GM18505 (cell line): ENCODE results near the gene FCGR3B.
"Not testable (repeated sequence)": the region's sequence is repeated elsewhere in the genome, so short reads cannot be mapped to it uniquely, and the experiment has no call there.

ENCODE experiments used
- ATAC-seq: cut with Tn5 transposase; IDR thresholded peaks from one replicate; pipeline ENCODE4 v1.9.1; 2021; ENCODE audit not compliant: unreplicated experiment

Gene FCGR3B

DNA sequence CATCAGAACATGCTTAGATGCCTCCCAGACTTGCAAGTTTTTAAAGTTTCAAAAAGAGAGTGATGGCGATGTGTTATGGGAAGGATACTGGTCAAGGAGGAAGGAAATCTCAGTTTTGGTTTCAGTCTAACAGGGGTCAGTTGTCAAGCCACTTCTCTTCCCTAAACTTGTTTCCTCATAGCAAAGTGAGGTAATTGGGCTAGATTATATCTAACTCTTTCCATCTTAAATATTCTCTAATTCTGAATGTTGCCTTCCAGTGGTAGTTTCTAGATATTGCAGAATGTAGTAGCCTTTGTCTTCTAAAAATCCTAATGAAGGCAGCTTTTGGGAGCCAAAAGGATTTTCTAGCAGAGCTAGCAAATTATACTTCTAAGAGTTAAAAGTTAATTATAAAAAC, 11.7 kb upstream of the FCGR3B start:
- not testable (repeated sequence) for ATAC-seq

DNA sequence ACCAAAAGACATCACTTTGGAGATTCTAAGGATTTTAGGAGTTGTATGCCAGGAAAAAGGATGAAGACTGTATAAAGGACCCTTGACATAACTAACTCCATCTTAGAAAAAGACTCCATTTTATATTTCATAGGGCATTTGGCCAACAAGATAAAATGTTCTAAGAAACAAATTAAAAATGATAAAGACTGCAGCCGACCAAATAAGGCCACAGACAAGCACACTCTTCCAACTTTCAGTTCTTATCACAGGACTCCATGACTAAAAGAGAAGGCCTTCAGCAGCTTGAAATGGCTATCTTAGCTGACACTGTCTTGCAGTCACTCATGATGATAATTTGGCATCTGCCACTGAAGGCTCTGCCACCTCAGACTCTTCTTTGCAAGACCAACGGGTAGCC, 8.2 kb upstream of the FCGR3B start:
- ATAC-seq, result not testable (repeated sequence)

DNA sequence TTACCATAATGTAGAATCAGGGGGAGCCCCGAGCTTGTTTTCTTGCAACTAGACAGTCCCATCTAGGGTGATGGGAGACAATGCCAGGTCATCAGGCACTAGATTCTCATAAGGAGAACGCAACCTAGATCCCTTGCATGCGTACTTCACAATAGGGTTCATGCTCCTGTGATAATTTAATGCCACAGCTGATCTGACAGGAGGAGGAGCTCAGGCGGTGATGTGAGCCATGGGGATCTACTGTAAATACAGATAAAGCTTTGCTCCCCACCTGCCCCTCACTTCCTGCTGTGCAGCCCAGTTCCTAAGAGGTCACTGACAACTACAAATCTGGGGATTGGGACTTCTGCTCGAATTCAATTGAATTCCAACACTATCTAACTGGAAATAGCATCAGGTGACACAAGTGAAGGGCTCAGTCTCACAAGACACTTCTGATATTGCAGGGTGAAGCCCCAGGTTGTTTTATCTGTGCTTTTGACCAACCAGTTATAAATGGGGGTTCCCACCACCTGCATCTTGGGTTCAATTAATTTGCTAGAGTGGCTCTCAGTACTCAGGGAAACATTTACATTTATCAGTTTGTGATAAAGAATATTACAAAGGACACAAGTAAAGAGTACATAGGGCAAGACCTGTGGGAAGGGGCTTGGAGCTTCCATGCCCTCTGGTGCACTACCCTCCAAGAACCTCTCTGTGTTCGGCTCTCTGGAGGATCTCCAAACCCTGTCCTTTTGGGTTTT, 7.4 kb upstream of the FCGR3B start:
- ATAC-seq, result not testable (repeated sequence)

DNA sequence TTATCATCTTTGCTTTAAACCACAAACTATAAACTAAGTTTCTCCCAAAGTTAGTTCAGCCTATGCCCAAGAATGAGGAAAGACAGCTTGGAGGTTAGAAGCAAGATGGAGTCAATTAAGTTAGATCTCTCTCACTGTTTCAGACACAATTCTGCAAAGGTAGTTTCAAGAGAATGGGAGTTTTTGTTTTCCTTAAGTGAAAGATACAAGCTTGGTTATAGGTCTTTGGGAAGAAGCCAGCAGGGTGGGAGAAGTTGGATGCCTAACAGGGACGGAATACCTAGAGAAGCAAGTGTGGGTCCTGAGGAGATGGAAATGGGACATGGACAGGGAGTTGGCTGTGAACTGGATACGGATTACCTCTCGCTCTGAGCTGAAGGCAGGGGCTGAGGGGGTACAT, 6.0 kb upstream of the FCGR3B start:
- ATAC-seq, result not testable (repeated sequence)

DNA sequence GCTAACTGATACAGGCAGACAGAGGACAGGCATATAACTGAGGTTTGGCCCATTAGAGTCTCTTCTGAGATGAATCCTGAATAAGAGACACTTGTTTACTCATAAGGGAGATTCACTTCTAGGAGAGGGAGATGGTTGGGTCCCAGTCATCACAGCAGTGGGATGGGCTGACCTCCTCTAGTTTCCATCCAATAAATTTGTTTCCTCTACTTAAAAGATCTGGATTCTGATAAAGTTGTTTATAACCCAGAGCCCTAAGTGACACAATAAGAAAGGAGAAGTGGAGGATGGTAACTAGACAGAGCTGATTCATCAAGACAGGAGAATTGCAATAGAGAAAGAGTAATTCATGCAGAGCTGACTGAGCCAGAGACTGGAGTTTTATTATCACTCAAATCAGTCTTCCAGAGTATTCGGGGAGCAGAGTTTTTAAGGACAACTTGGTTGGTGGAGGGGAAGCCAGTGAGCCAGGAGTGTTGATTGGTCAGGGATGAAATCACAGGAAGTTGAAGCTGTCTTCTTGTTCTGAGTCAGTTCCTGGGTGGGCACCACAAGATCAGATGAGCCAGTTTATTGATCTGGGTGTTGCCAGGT, 5.3 kb upstream of the FCGR3B start:
- ATAC-seq, result not testable (repeated sequence)

DNA sequence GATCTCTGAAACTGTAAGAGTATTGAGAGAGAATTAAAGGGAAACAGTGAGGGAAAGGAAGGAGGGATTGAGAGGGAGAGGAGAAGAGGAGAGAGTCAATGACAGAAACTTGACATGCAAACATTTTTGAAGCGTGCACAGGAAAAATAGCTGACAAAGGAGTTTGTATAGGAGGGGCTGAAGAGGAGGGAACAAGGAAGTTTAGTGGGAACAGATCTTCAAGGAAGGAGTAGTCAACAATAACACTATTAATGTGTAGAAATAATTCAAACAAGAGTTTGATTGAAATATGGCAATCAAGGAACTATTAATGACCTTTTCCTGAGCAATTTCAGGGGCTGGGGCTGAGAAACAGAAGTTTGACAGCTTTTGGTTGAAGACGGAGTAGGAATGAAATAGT, 4.0 kb upstream of the FCGR3B start:
- not testable (repeated sequence) for ATAC-seq

DNA sequence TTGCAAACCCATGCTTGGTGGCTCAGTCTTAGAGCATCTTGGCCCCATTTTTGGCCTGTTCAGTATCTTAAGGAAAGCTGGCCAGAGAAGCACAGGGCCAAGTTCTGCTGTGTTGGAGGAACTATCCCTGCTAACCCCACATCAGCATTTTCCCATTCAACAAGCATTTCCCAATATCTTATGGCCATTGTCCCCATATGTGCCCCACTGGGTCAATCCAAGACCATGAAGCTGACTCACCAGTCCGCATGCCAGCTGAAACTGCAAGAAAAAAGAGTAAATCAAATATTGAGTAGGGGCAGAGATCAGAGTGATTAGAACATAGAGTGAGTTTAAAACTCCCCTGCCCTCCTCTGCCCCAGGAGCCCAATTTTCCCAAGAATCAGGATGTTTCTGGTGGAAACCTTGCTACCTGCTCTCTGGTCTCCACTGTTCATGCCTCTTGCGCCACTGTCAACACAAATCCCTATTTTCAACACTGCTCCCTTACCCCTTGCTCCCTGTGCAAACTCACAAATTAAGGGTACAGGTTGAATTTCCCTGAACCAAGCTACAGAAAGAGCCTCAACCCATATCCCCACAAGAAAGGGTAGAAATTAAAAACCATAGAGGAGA, 741 bp downstream of the FCGR3B start:
- ATAC-seq, result not testable (repeated sequence)

DNA sequence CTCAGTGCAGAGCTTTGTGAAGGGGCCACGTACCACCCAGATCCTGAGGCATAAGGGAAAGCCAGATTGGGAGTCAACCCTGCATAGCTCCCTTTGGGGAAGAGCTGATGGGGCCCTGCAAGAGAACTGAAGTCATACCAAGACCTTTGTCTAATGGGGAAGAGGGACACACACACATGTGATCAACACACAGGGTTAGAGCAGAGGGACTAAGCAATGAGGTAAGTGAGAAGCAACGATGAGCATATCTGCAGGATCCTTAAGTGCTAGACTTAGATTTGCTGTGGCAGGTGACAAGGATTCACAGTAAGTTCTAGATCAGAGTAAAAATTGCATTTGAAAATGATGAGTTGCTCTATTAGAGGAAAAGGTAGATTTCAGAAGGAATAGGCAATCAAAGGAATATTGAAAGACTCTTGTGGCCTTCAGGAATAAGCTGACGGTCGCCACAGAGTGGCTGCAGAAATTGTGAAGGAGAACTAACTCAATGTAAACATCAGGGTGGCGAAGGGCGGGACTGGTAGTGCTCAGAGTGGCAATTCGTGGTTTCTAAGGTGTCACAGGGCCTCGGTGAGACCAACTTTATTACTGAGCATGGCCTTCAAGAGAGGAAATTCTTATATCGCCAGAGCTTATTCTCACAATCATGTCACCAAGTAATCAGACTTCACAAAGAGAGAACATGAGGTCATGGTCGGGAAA, 4.4 kb downstream of the FCGR3B start:
- ATAC-seq, result not testable (repeated sequence)

DNA sequence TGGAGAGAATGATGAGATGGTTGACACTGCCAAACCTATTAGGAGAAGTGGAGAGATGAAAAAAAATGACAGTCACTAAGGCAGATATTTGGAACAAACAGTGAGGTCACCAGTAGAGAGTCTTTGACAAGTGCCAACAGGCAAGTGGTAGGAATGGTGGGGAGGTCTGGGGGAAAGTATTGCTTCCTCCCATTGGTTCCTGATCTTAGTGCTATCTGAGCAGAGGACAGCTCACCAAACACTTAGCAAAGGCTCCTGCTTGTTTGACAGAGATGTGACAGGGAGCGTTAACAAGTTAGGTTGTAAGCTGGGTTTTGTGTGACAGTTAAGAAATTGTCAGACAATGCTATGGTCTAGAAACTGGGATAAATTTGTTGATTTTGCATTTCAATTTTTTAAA, 6.4 kb downstream of the FCGR3B start:
- not testable (repeated sequence) for ATAC-seq

DNA sequence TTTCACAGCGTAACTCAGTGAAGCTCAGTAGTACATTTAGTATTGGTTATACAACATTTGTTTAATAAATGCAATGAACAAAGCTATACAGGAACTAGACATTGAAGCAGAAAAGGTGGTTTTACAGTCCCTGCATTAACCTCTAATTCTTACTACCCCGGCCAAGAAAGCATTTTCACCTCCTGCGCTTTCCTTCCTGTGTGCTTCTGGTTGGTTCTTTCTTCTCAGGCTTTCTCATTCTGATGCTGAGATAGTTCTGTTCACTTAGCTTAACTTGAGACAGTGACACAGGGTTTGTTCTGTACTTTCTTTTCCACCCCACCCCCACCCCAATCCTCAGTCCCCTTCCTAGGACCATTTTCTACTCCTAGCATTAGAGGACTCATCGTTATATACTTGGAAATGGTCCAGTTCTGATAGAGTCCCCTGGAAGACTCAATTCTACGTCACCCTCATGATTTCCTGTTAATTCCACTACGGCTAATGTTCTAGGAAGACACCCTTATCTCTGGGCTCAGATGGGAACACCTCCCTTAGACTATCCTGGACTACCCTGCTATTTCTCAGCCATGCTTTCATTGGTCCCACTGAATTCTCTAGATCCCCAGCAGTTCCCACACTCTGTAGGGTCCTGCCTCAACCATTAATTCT, 7.5 kb downstream of the FCGR3B start:
- ATAC-seq, result not testable (repeated sequence)

DNA sequence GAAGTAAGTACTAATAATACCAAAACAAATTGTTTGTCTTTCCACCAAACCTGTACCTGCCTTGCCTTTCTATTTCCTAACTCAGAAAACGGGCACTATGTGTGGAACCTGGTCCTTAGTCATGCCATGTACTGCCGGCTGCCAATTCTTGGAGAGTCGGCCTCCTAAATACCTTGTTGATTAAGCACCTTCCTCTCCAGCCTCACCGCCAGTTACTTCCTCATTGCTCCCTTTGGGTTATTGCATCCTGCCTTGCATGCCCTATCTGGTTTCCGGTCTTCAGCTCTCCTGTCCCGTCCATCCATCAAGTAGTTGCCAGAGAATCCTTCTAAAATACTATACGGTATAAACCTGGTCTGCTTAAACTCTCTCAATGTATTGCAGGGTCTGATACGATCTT, 8.9 kb downstream of the FCGR3B start:
- ATAC-seq, result peak; percentile 19

DNA sequence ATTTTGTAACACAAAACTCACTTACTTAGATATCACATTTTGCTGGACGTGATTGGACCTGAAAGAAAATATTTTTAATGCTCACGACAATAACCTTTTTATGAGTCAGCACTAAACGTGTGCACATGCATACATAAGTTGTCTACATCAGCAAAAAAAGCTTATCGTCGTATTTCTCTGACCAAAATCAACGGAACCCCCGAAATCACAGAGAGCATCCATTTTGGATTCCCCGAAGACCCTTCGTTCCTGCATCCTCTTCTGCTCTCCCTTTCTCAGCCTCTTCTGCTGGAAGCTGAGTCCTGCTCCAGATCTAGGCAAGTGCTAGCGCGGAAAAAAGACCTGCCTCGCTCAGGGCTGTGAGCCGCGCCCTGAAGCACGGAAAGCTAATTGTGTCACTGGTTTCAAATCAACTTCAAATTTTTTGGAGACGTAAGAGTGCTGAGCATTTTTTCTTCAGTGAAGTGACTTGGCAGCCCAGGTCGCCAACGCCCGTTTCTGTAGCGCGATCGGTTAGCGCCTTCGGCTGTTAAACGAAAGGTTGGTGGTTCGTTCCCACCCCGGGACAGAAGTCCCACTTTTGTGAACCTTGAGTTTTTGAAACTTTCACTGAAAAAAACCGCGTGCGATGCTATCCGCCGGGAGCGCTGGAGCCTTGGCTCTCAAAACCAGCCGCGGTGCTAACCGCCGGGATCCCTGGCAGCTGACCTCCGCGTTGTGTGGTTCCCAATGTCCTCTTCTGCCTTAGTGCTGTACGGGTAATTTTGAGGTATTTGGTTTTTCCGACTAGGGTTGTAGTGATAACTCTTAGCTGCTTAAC, 9.6 kb downstream of the FCGR3B start:
- ATAC-seq, result peak; percentile 46

DNA sequence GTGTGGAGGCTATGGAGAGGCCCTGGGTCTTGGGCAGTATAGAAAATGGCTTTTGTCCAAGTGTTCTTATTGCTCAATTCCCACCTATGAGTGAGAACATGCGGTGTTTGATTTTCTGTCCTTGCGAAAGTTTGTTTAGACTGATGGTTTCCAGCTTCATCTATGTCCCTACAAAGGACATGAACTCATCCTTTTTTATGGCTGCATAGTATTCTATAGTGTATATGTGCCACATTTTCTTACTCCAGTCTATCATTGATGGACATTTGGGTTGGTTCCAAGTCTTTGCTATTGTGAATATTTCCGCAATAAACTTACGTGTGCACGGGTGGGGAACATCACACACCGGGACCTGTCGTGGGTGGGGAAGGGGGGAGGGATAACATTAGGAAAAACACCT, 10.6 kb downstream of the FCGR3B start:
- ATAC-seq, result not testable (repeated sequence)

DNA sequence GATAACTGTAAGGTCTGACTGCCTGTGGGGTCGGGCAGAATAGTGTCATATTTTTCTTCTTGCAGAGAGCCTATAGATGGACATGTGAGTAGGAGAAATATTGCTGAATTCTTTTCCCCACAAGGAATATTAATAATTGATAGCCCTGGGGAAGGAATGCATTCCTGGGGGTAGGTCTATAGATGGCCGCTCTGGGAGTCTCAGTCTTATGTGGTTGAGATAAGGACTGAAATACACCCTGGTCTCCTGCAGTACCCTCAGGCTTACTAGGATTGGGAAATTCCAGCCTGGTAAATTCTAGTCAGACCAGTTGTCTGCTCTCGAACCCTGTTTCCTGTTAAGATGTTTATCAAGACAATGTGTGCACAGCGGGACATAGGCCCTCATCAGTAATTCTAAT, 12.5 kb downstream of the FCGR3B start:
- not testable (repeated sequence) for ATAC-seq

DNA sequence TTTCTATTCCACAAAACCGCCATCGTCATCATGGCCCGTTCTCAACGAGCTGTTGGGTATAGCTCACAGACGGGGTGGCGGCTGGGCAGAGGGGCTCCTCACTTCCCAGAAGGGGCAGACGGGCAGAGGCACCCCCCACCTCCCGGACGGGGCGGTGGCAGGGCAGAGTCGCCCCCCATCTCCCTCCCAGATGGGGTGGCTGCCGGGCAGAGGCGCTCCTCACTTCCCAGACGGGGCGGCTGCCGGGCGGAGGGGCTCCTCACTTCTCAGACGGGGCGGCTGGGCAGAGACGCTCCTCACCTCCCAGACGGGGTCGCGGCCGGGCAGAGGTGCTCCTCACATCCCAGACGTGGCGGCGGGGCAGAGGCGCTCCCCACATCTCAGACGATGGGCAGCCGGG, 14.6 kb downstream of the FCGR3B start:
- not testable (repeated sequence) for ATAC-seq

DNA sequence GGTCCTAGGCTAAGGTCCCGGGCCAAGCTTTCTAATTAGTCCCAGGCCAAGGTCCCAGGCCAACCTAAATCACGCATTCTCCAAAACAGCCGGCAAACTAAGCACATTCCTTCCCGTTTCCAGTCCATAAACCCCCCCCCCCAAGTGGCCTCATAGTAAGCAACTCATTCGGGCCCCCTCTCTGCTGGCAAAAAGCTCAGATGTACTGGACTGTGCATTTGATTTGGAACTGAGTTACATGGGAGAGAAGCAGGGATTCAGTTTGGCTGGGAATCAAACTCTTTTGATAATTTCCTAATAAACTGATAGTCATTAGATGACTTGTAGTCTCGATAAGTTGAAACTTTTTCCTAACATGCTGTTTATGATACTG, 17.8 kb downstream of the FCGR3B start:
- ATAC-seq, result not testable (repeated sequence)
